C4-2B (cell line): ENCODE measurements around the gene CACNA2D1.

Experiments used
- ZFX ChIP-seq: fragments of 450-650 bp; IDR thresholded peaks from 2 replicates; pipeline ENCODE4 v1.6.1; 2017
- TF ChIP-seq, protein P1 (sequence below): fragments of 450-650 bp; conservative IDR thresholded peaks from 2 replicates; pipeline ENCODE4 v1.5.1; 2017; ENCODE audit warnings: mild to moderate bottlenecking

DNA sequence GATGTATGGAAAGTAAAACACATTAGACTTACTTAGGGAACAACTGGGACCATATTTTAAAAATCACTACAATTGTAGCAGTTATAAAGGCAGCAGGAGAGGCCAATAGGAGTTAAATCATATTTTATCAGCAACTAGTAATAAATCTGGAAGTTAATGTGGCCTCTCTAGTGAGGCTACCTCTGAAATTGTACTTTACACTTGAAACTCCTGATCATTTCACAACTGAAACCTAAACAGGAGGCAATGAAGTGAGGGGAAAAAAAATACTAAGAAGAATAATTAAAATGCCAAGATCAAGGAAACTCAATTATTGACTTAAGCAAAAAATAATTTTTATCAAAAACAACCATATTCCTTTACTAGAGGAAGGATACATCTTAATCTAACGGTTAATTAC, 408.1 kb downstream of the CACNA2D1 start:
- TF ChIP-seq, protein P1, sequence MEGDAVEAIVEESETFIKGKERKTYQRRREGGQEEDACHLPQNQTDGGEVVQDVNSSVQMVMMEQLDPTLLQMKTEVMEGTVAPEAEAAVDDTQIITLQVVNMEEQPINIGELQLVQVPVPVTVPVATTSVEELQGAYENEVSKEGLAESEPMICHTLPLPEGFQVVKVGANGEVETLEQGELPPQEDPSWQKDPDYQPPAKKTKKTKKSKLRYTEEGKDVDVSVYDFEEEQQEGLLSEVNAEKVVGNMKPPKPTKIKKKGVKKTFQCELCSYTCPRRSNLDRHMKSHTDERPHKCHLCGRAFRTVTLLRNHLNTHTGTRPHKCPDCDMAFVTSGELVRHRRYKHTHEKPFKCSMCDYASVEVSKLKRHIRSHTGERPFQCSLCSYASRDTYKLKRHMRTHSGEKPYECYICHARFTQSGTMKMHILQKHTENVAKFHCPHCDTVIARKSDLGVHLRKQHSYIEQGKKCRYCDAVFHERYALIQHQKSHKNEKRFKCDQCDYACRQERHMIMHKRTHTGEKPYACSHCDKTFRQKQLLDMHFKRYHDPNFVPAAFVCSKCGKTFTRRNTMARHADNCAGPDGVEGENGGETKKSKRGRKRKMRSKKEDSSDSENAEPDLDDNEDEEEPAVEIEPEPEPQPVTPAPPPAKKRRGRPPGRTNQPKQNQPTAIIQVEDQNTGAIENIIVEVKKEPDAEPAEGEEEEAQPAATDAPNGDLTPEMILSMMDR = no peak
- no peak for TF ChIP-seq ZFX
